H1 (cell line): Measurements from ENCODE around the gene ADH1A.

Experiments
- GABPA ChIP-seq: IDR thresholded peaks from 2 replicates; pipeline ENCODE4 v1.6.1; 2011; ENCODE audit warnings: mild to moderate bottlenecking, low read length, moderate library complexity, borderline replicate concordance; ENCODE audit not compliant: insufficient read depth
- MAX ChIP-seq: IDR thresholded peaks from 2 replicates; pipeline ENCODE4 v1.6.1; 2012; ENCODE audit warnings: inconsistent platforms
- SP1 ChIP-seq: IDR thresholded peaks from 2 replicates; pipeline ENCODE4 v1.6.1; 2011; ENCODE audit warnings: low read depth, low read length
- YY1 ChIP-seq: IDR thresholded peaks from 2 replicates; pipeline ENCODE4 v1.6.1; 2011; ENCODE audit warnings: low read depth, mild to moderate bottlenecking, low read length
- TF ChIP-seq, protein P1 (sequence below), 3 experiments: IDR thresholded peaks; 1 replicate in 2 of 3; 2 replicates in 1 of 3; pipeline versions ENCODE4 v1.5.1 to v1.6.1; 2011; ENCODE audit warnings: low read length in 3 of 3, mild to moderate bottlenecking in 3 of 3, inconsistent platforms in 2 of 3, low read depth in 1 of 3, moderate library complexity in 1 of 3; ENCODE audit not compliant: insufficient read depth in 1 of 3; ENCODE audit errors: control extremely low read depth in 1 of 3

GRCh38 chr4:99305638-99306400 lies 15.0 kb upstream of the ADH1A start:
- TF ChIP-seq YY1 (no peak), MAX (no peak), SP1 (no peak), GABPA (no peak)
- TF ChIP-seq, protein P1, sequence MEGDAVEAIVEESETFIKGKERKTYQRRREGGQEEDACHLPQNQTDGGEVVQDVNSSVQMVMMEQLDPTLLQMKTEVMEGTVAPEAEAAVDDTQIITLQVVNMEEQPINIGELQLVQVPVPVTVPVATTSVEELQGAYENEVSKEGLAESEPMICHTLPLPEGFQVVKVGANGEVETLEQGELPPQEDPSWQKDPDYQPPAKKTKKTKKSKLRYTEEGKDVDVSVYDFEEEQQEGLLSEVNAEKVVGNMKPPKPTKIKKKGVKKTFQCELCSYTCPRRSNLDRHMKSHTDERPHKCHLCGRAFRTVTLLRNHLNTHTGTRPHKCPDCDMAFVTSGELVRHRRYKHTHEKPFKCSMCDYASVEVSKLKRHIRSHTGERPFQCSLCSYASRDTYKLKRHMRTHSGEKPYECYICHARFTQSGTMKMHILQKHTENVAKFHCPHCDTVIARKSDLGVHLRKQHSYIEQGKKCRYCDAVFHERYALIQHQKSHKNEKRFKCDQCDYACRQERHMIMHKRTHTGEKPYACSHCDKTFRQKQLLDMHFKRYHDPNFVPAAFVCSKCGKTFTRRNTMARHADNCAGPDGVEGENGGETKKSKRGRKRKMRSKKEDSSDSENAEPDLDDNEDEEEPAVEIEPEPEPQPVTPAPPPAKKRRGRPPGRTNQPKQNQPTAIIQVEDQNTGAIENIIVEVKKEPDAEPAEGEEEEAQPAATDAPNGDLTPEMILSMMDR (IDR thresholded peaks at IDR 0.05; ENCODE audit: control extremely low read depth in 1 of 3, insufficient read depth in 1 of 3, low read depth in 1 of 3, low read length in 3 of 3): no peak
